Measurements from ENCODE around the gene TFPI2. TPM values are rescaled to one million over a fixed set of nuclear protein-coding genes. Genes with fewer than 3 reads are reported as not detected.

TFPI2 gene
- total RNA-seq, 1 donor from 2014 or later: 33.7 TPM

DNA sequence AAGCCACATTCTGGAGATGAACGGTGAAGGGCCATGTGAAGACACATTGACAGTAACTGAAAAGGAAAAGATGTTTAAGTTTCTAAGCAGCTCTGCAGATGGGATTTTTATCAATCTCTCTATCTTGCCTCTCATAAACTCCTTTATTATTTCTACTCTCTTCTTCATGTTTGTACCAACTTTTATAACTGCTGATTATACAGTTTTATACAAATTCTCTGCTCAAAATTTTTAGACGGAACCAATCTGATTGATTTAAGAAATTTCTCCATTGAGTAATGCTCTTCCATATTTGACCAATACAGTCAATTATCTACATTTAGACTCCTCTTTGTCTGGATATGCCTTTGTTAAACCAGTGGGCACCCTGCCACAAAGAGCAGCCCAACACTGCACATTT is 31.7 kb downstream of the TFPI2 start:
- H3K4me3 ChIP-seq (ENCODE audit: low read depth, low read length): no peak overlapping the region
- H3K36me3 ChIP-seq (ENCODE audit: control insufficient read depth, insufficient read depth, low read length): no peaks in the 10 kb centered on the region
- no peak for DNase-seq (ENCODE audit: low read depth)
- TF ChIP-seq, protein P1, sequence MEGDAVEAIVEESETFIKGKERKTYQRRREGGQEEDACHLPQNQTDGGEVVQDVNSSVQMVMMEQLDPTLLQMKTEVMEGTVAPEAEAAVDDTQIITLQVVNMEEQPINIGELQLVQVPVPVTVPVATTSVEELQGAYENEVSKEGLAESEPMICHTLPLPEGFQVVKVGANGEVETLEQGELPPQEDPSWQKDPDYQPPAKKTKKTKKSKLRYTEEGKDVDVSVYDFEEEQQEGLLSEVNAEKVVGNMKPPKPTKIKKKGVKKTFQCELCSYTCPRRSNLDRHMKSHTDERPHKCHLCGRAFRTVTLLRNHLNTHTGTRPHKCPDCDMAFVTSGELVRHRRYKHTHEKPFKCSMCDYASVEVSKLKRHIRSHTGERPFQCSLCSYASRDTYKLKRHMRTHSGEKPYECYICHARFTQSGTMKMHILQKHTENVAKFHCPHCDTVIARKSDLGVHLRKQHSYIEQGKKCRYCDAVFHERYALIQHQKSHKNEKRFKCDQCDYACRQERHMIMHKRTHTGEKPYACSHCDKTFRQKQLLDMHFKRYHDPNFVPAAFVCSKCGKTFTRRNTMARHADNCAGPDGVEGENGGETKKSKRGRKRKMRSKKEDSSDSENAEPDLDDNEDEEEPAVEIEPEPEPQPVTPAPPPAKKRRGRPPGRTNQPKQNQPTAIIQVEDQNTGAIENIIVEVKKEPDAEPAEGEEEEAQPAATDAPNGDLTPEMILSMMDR (IDR thresholded peaks at IDR 0.05; ENCODE audit: insufficient read depth, low read length, poor library complexity, severe bottlenecking): no peak
- H3K27me3 ChIP-seq (ENCODE audit: control insufficient read depth, insufficient read depth, low read length): no peaks in the 10 kb centered on the region

DNA sequence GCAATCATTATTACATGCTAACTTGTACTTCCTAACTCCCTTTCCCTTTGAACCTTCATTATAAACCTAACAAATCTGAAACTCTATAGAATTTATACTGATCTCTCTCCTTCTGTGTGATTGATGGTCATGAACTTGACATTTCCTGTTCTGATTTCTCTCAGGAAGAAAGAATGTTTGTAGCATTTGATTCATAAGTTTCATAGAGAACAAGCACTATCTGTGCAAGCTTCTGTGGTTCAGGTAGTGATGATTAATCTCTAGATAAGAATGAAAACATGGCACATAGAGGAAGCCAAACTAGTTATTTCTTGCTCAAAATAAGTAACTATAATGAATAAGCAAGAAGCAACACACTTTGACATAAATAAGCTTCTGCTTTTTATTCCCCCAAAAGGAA is 34.2 kb downstream of the TFPI2 start:
- TF ChIP-seq, protein P1 (IDR thresholded peaks at IDR 0.05; ENCODE audit: insufficient read depth, low read length, poor library complexity, severe bottlenecking): no peak
- Histone ChIP-seq H3K27me3 (ENCODE audit: control insufficient read depth, insufficient read depth, low read length) (no peaks in the 10 kb centered on the region), H3K36me3 (ENCODE audit: control insufficient read depth, insufficient read depth, low read length) (no peaks in the 10 kb centered on the region), H3K4me3 (ENCODE audit: low read depth, low read length) (no peak overlapping the region)
- no peak for DNase-seq (ENCODE audit: low read depth)

DNA sequence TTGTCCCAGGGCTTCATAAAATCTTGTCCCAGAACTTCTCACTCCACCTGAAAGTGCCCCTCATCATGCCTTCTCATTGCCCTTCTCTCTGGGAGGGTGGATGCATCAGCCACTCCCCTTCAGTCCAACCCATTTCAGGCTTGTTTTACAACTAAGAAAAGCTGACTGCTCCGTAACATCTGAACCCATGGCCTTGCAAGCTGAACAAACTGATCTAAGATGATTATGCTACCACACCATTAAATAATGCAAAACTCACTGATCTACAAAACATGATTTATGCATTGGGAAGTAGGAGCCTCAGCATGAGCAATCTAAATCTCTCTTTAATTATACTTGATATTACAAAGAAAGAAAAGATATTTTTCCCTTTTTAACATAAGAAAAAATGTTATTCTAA is 34.8 kb downstream of the TFPI2 start:
- no peaks in the 10 kb centered on the region for H3K36me3 ChIP-seq (ENCODE audit: control insufficient read depth, insufficient read depth, low read length)
- H3K4me3 ChIP-seq (ENCODE audit: low read depth, low read length): no peak overlapping the region
- no peak for DNase-seq (ENCODE audit: low read depth)
- TF ChIP-seq, protein P1 (IDR thresholded peaks at IDR 0.05; ENCODE audit: insufficient read depth, low read length, poor library complexity, severe bottlenecking): no peak
- H3K27me3 ChIP-seq (ENCODE audit: control insufficient read depth, insufficient read depth, low read length): no peaks in the 10 kb centered on the region

DNA sequence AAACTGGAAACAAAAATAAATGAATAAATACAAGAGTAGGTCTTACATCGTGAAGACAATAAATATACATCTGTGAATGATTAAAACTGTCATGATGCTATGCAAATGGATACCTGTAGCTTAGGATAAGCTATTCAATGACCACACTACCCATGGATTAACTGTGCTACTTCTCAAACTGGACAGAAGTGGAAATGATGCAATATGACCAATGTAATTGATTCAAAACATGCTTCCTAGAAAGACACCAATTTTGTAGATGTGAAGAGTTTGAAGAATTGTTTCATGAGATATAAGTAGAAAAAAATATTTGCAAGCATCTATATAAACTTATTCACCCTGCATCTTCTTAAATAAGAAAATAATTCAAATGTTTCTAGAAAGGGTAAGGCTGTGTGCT is 36.1 kb downstream of the TFPI2 start:
- Histone ChIP-seq H3K27me3 (ENCODE audit: control insufficient read depth, insufficient read depth, low read length) (no peaks in the 10 kb centered on the region), H3K4me3 (ENCODE audit: low read depth, low read length) (no peak overlapping the region), H3K36me3 (ENCODE audit: control insufficient read depth, insufficient read depth, low read length) (no peaks in the 10 kb centered on the region)
- TF ChIP-seq, protein P1 (IDR thresholded peaks at IDR 0.05; ENCODE audit: insufficient read depth, low read length, poor library complexity, severe bottlenecking): no peak
- no peak for DNase-seq (ENCODE audit: low read depth)

DNA sequence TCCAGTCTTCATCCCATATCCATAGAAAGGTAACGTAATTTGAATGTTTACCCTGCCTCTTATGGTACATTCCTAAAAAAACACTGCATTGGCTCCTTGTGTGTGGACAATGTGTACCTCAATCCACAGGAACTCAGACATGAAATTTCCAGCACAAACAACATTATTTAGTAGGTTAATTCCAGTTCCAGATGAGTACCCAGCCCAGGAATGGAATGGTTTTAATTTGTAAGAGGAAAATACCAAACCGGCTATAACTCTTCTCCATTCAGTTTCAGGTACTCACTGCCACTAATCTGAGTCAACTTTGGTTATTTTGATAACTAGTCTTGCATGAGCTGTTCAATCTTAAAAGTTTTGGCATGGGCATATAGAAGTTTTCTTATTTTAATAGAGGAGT is 39.0 kb downstream of the TFPI2 start:
- H3K27me3 ChIP-seq (ENCODE audit: control insufficient read depth, insufficient read depth, low read length): no peaks in the 10 kb centered on the region
- H3K4me3 ChIP-seq (ENCODE audit: low read depth, low read length): no peak overlapping the region
- H3K36me3 ChIP-seq (ENCODE audit: control insufficient read depth, insufficient read depth, low read length): no peaks in the 10 kb centered on the region
- DNase-seq (ENCODE audit: low read depth): no peak
- TF ChIP-seq, protein P1 (IDR thresholded peaks at IDR 0.05; ENCODE audit: insufficient read depth, low read length, poor library complexity, severe bottlenecking): no peak

DNA sequence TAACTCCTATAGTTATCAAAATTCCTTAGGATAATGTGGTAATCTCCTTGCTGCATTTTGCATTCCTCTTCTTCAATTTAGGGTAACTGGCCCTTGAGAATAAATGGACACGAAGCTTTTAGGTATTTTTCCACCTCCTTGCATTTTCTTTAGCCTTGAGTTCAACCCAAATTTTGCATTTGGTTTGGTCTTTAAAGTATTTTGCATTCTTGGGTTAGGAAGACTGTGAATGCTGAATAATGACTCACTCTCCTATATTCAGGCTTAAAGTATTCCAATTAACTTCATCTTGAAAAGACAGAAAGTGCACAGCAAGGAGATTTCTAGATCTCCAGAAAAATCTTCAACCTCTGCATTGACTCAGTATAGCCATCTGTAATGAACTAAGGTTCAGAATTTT is 47.3 kb downstream of the TFPI2 start:
- no peak overlapping the region for H3K4me3 ChIP-seq (ENCODE audit: low read depth, low read length)
- no peak for DNase-seq (ENCODE audit: low read depth)
- TF ChIP-seq, protein P1 (IDR thresholded peaks at IDR 0.05; ENCODE audit: insufficient read depth, low read length, poor library complexity, severe bottlenecking): no peak
- no peaks in the 10 kb centered on the region for H3K27me3 ChIP-seq (ENCODE audit: control insufficient read depth, insufficient read depth, low read length)
- H3K36me3 ChIP-seq (ENCODE audit: control insufficient read depth, insufficient read depth, low read length): no peaks in the 10 kb centered on the region
